Hepatic stellate cell (primary cell): ENCODE data around the gene PVALEF.

Source experiments
- DNase-seq: peaks from one replicate; pipeline ENCODE4 v3.0.0; 2011; ENCODE audit warnings: low spot score

The PVALEF gene

GRCh38 chr17:81197831-81198490 is 32.7 kb downstream of the PVALEF start:
- no peak for DNase-seq

GRCh38 chr17:81198826-81199481 is 33.6 kb downstream of the PVALEF start:
- no peak for DNase-seq

- no peak for DNase-seq
Observed at GRCh38 chr17:81199482-81199830, 34.1 kb downstream of the PVALEF start.

GRCh38 chr17:81200201-81200600 is 34.9 kb downstream of the PVALEF start:
- no peak for DNase-seq

GRCh38 chr17:81200695-81201580 is 35.6 kb downstream of the PVALEF start:
- DNase-seq = peak; percentile 87

- DNase-seq = no peak
Observed at GRCh38 chr17:81202318-81202717, 37.0 kb downstream of the PVALEF start.

- DNase-seq = no peak
Observed at GRCh38 chr17:81203136-81203535, 37.8 kb downstream of the PVALEF start.

GRCh38 chr17:81204578-81204977 is 39.3 kb downstream of the PVALEF start:
- DNase-seq = no peak

GRCh38 chr17:81206166-81206565 is 40.9 kb downstream of the PVALEF start:
- no peak for DNase-seq

- DNase-seq = no peak
Observed at GRCh38 chr17:81206657-81207056, 41.4 kb downstream of the PVALEF start.

- DNase-seq = no peak
Observed at GRCh38 chr17:81207610-81208581, 42.6 kb downstream of the PVALEF start.

- DNase-seq = no peak
Observed at GRCh38 chr17:81208651-81209050, 43.3 kb downstream of the PVALEF start.

GRCh38 chr17:81209141-81209540 is 43.8 kb downstream of the PVALEF start:
- DNase-seq = no peak

GRCh38 chr17:81210466-81210865 is 45.2 kb downstream of the PVALEF start:
- no peak for DNase-seq

GRCh38 chr17:81210868-81211267 is 45.6 kb downstream of the PVALEF start:
- DNase-seq = peak; percentile 65

- no peak for DNase-seq
Observed at GRCh38 chr17:81212365-81212764, 47.1 kb downstream of the PVALEF start.

GRCh38 chr17:81213978-81214377 is 48.7 kb downstream of the PVALEF start:
- DNase-seq = no peak

- DNase-seq = no peak
Observed at GRCh38 chr17:81217491-81217890, 52.2 kb downstream of the PVALEF start.

GRCh38 chr17:81218459-81218858 is 53.2 kb downstream of the PVALEF start:
- DNase-seq = no peak

- DNase-seq = no peak
Observed at GRCh38 chr17:81218991-81219390, 53.7 kb downstream of the PVALEF start.

GRCh38 chr17:81219476-81220180 is 54.3 kb downstream of the PVALEF start:
- no peak for DNase-seq
